ENCODE data around the gene AMOTL2. TPM values are rescaled to one million over a fixed set of nuclear protein-coding genes. Genes with fewer than 3 reads are reported as not detected.

AMOTL2 gene
- total RNA-seq, 1 donor from 2014 or later, result 46.5 TPM

DNA sequence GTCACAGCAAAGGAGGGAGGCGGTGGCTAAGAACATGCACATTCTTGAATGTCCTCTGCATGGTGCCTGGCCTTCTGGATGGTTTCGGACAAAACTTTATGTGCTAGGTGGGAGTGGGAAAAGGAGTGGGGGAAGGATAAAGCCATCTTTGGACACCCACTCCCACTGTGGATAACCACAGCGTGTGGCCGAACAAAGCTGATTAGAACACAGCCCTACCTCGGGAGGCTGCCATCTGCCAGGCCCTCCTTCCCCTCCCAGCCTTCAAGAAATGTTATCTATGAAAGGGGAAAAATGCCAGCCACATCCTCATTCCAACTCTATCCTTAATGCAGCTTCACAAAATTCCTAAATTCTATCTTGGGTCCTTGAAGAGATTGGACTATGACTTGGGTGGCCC lies 18.8 kb downstream of the AMOTL2 start:
- no peak overlapping the region for H3K27ac Mint-ChIP-seq (ENCODE audit: unreplicated experiment)
- peaks cover 14% of the 10 kb centered on the region for H3K27me3 Mint-ChIP-seq (ENCODE audit: unreplicated experiment)
- no peak overlapping the region for H3K4me3 Mint-ChIP-seq (ENCODE audit: unreplicated experiment)
- peaks cover 32% of the 10 kb centered on the region for H3K36me3 Mint-ChIP-seq (ENCODE audit: low read depth, unreplicated experiment)
- DNase-seq (ENCODE audit: low spot score), result no peak
- no peaks in the 10 kb centered on the region for H3K9me3 Mint-ChIP-seq (ENCODE audit: unreplicated experiment)
- TF ChIP-seq, protein P1, sequence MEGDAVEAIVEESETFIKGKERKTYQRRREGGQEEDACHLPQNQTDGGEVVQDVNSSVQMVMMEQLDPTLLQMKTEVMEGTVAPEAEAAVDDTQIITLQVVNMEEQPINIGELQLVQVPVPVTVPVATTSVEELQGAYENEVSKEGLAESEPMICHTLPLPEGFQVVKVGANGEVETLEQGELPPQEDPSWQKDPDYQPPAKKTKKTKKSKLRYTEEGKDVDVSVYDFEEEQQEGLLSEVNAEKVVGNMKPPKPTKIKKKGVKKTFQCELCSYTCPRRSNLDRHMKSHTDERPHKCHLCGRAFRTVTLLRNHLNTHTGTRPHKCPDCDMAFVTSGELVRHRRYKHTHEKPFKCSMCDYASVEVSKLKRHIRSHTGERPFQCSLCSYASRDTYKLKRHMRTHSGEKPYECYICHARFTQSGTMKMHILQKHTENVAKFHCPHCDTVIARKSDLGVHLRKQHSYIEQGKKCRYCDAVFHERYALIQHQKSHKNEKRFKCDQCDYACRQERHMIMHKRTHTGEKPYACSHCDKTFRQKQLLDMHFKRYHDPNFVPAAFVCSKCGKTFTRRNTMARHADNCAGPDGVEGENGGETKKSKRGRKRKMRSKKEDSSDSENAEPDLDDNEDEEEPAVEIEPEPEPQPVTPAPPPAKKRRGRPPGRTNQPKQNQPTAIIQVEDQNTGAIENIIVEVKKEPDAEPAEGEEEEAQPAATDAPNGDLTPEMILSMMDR (IDR thresholded peaks at IDR 0.05; ENCODE audit: unreplicated experiment), result no peak
- H3K4me1 Mint-ChIP-seq (ENCODE audit: unreplicated experiment), result peaks cover 2% of the 10 kb centered on the region

DNA sequence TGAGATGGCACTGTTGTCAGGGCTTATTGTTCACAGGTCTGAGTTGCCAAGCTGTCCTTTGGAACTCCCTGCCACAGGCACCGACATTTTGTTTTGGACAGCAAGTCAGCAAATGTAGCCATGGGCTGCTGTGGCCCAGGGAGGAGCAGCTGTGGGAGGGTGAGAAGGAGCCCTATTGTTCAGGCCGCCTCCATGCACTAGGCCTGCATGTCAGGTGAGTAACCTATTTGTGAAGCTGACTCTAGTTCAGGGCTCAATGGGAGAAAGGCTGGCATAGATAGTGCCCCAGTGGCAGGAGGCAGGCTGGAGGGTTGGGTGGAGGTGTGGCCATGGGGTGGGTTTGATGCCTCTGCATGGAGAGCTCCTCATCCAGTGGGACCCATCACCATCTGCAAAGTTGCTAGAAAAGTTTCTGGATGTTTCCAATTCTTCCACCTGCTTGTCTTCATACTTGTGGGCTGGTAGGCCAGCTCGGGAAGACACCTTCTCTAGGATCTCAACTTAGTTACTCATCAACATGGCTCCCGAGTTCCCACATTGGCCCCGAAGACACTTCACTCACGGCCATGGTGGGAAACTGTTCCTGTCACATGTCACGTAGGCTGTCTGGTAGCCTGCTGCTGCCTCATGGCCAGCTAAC lies 19.5 kb downstream of the AMOTL2 start:
- Mint-ChIP-seq H3K36me3 (ENCODE audit: low read depth, unreplicated experiment) (peaks cover 29% of the 10 kb centered on the region), H3K27me3 (ENCODE audit: unreplicated experiment) (peaks cover 14% of the 10 kb centered on the region), H3K4me3 (ENCODE audit: unreplicated experiment) (no peak overlapping the region), H3K4me1 (ENCODE audit: unreplicated experiment) (peaks cover 3% of the 10 kb centered on the region), H3K27ac (ENCODE audit: unreplicated experiment) (no peak overlapping the region), H3K9me3 (ENCODE audit: unreplicated experiment) (no peaks in the 10 kb centered on the region)
- no peak for DNase-seq (ENCODE audit: low spot score)
- TF ChIP-seq, protein P1 (IDR thresholded peaks at IDR 0.05; ENCODE audit: unreplicated experiment), result no peak

DNA sequence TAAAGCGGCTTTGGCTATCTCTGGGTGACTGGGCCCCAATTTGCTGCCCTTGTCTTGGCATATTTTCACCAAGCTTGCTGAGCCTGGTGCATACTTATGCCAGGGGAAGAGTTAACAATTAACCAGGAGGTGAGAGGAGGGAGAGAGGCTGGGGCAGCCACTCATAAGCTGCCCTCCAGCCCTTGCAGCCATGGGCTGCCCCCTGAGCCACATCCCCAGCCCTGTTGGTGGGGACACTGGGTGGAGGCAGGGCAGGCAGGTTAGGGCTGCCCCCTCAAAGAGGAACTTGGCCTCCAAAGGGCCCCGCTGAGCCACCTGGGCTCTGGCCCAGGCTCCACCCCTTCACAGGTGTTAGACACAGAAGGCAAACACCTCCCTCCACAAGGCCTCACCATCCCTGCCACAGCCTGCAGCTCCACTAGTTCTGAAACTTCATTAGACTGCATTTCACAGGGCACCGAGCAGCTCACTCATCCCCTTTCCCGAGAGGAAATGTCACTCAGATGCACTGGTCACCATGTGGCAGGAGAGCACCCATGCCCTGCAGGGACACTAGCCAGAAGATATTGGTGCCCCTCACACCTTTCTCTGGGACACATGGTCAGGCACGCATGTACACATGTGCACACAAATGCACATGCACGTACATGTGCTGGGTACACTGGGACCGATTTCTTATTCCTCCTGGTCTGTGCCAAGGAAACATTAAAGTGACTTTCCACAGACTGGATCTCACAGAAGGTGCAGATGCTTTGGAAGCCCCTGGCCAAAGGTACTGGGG lies 20.2 kb downstream of the AMOTL2 start:
- Mint-ChIP-seq H3K9me3 (ENCODE audit: unreplicated experiment) (no peaks in the 10 kb centered on the region), H3K36me3 (ENCODE audit: low read depth, unreplicated experiment) (peaks cover 29% of the 10 kb centered on the region), H3K4me1 (ENCODE audit: unreplicated experiment) (peaks cover 5% of the 10 kb centered on the region), H3K4me3 (ENCODE audit: unreplicated experiment) (no peak overlapping the region), H3K27me3 (ENCODE audit: unreplicated experiment) (peaks cover 15% of the 10 kb centered on the region), H3K27ac (ENCODE audit: unreplicated experiment) (no peak overlapping the region)
- no peak for DNase-seq (ENCODE audit: low spot score)
- TF ChIP-seq, protein P1 (IDR thresholded peaks at IDR 0.05; ENCODE audit: unreplicated experiment), result no peak

DNA sequence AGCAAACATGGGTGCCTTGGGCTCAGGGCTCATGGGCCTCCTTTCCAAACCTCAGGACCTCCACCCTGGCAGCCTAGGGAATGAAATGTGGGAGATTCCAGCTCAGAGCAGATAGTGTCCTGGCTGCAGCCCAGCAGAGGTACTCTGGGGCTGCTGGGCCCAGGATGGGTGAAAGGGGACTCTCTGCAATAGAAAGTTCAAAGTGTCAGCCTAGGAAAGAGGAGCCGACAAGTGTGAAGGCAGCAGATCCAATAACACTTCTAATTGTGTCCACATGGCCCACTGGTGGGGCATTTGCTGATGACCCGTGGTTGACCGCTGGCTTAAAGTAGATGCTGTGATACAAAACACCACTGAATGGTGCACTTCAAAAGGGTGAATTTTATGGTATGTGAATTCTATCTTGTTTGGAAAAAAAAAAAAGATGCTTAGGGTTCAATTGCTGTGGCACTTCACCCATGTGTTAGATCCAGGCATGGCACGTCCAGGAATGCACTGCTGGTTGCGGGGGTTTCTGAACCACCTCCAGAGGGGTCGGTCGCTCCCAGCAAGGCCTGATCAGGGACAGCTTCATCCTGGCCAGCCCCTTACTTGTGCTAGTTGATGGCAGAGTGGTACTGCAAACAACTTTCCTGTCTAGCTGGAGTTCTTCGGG lies 20.9 kb downstream of the AMOTL2 start:
- no peak overlapping the region for H3K27ac Mint-ChIP-seq (ENCODE audit: unreplicated experiment)
- no peaks in the 10 kb centered on the region for H3K9me3 Mint-ChIP-seq (ENCODE audit: unreplicated experiment)
- peaks cover 5% of the 10 kb centered on the region for H3K4me1 Mint-ChIP-seq (ENCODE audit: unreplicated experiment)
- DNase-seq (ENCODE audit: low spot score), result no peak
- H3K4me3 Mint-ChIP-seq (ENCODE audit: unreplicated experiment), result no peak overlapping the region
- H3K27me3 Mint-ChIP-seq (ENCODE audit: unreplicated experiment), result peaks cover 12% of the 10 kb centered on the region
- peaks cover 23% of the 10 kb centered on the region for H3K36me3 Mint-ChIP-seq (ENCODE audit: low read depth, unreplicated experiment)
- TF ChIP-seq, protein P1 (IDR thresholded peaks at IDR 0.05; ENCODE audit: unreplicated experiment), result no peak

Measured in endothelial cell (in vitro differentiated cells).